NCI-H1930 (cell line): ENCODE measurements around the gene EMC8.

Source experiments
- DNase-seq, 2 experiments: peaks; one replicate each; lab custom pipeline; 2025; lab: John Stamatoyannopoulos, UW

Gene EMC8

GRCh38 chr16:85781695-85782370 is 17.5 kb downstream of the EMC8 start:
- no peak for DNase-seq

GRCh38 chr16:85781156-85781555 is 18.2 kb downstream of the EMC8 start:
- DNase-seq = no peak

- no peak for DNase-seq
Measured at GRCh38 chr16:85780281-85780680, 19.1 kb downstream of the EMC8 start.

GRCh38 chr16:85778873-85779272 is 20.5 kb downstream of the EMC8 start:
- DNase-seq = no peak

- DNase-seq = no peak
Measured at GRCh38 chr16:85777583-85778310, 21.6 kb downstream of the EMC8 start.

GRCh38 chr16:85774811-85775210 is 24.5 kb downstream of the EMC8 start:
- no peak for DNase-seq

GRCh38 chr16:85774136-85774535 is 25.2 kb downstream of the EMC8 start:
- DNase-seq = no peak

GRCh38 chr16:85773044-85773443 is 26.3 kb downstream of the EMC8 start:
- no peak for DNase-seq

GRCh38 chr16:85770741-85771140 is 28.6 kb downstream of the EMC8 start:
- no peak for DNase-seq

- no peak for DNase-seq
Measured at GRCh38 chr16:85768199-85768598, 31.1 kb downstream of the EMC8 start.

GRCh38 chr16:85767531-85767930 is 31.8 kb downstream of the EMC8 start:
- DNase-seq = no peak

- no peak for DNase-seq
Measured at GRCh38 chr16:85765767-85766166, 33.6 kb downstream of the EMC8 start.

GRCh38 chr16:85765211-85765610 is 34.1 kb downstream of the EMC8 start:
- no peak for DNase-seq

GRCh38 chr16:85763616-85764015 is 35.7 kb downstream of the EMC8 start:
- DNase-seq = no peak

- no peak for DNase-seq
Measured at GRCh38 chr16:85762970-85763369, 36.4 kb downstream of the EMC8 start.

GRCh38 chr16:85761861-85762260 is 37.5 kb downstream of the EMC8 start:
- DNase-seq = no peak

GRCh38 chr16:85759631-85760419 is 39.5 kb downstream of the EMC8 start:
- no peak for DNase-seq

- no peak for DNase-seq
Measured at GRCh38 chr16:85759136-85759535, 40.2 kb downstream of the EMC8 start.

GRCh38 chr16:85757341-85757822 is 42.0 kb downstream of the EMC8 start:
- DNase-seq = no peak

- no peak for DNase-seq
Measured at GRCh38 chr16:85755929-85756768, 43.2 kb downstream of the EMC8 start.

GRCh38 chr16:85754413-85754812 is 44.9 kb downstream of the EMC8 start:
- DNase-seq = no peak

GRCh38 chr16:85753976-85754375 is 45.4 kb downstream of the EMC8 start:
- no peak for DNase-seq
